WI38 (cell line): ENCODE measurements around the gene UTP3.
A peak's percentile ranks its signal among the peaks of the same experiment; 100 is the strongest.

Experiments
- H3K4me3 ChIP-seq: 2 replicates; pipeline ENCODE4 v1.5.1; 2011; ENCODE audit warnings: low read depth, mild to moderate bottlenecking, control low read depth, low read length
- TF ChIP-seq, protein P1 (sequence below): IDR thresholded peaks from 2 replicates; pipeline ENCODE4 v1.5.1; 2012; ENCODE audit warnings: low read depth, mild to moderate bottlenecking, control low read depth, low read length

UTP3 gene

GRCh38 chr4:70713453-70714078 lies 25.2 kb downstream of the UTP3 start:
- no peak overlapping the region for H3K4me3 ChIP-seq
- TF ChIP-seq, protein P1, sequence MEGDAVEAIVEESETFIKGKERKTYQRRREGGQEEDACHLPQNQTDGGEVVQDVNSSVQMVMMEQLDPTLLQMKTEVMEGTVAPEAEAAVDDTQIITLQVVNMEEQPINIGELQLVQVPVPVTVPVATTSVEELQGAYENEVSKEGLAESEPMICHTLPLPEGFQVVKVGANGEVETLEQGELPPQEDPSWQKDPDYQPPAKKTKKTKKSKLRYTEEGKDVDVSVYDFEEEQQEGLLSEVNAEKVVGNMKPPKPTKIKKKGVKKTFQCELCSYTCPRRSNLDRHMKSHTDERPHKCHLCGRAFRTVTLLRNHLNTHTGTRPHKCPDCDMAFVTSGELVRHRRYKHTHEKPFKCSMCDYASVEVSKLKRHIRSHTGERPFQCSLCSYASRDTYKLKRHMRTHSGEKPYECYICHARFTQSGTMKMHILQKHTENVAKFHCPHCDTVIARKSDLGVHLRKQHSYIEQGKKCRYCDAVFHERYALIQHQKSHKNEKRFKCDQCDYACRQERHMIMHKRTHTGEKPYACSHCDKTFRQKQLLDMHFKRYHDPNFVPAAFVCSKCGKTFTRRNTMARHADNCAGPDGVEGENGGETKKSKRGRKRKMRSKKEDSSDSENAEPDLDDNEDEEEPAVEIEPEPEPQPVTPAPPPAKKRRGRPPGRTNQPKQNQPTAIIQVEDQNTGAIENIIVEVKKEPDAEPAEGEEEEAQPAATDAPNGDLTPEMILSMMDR, result no peak

DNA sequence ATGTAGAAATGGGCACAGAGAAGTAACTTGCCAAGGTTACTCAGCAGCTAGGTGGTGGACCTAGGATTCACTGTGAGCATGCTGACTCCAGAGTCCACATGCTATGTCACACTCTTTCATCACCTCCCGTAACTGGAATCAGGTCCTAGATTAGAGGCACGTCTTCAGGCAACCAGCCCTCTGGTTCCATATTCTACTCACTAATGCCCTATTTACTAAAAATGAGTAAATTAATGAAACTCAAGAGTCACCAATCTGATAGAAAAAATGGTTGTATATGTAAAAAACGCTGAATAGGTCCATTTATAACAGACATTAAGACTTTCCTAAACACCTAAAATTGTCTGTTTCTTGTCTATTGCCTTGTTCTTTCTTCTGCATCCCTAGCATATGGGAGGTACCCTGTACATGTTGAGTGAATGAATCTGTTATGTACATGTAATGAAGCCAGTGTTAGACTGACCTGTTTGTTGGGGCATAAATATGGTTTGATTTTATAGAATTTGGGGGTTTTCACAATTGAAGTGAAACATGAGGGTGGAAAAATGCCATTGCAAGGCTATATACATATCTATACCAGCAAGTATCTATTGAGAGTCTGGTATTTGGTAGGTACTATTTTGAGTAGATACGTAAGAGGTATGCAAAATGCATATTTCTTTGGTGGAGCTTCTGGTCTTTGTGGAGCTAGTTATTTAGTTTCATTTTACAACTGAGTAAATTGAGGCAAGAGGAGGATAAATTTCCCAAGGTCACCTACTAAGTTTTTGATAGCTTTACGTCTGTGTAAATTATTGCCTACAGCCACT lies 26.0 kb downstream of the UTP3 start:
- no peak overlapping the region for H3K4me3 ChIP-seq
- TF ChIP-seq, protein P1, result no peak

- no peak overlapping the region for H3K4me3 ChIP-seq
- TF ChIP-seq, protein P1, result no peak
Observed at GRCh38 chr4:70715097-70715496, 26.8 kb downstream of the UTP3 start.

DNA sequence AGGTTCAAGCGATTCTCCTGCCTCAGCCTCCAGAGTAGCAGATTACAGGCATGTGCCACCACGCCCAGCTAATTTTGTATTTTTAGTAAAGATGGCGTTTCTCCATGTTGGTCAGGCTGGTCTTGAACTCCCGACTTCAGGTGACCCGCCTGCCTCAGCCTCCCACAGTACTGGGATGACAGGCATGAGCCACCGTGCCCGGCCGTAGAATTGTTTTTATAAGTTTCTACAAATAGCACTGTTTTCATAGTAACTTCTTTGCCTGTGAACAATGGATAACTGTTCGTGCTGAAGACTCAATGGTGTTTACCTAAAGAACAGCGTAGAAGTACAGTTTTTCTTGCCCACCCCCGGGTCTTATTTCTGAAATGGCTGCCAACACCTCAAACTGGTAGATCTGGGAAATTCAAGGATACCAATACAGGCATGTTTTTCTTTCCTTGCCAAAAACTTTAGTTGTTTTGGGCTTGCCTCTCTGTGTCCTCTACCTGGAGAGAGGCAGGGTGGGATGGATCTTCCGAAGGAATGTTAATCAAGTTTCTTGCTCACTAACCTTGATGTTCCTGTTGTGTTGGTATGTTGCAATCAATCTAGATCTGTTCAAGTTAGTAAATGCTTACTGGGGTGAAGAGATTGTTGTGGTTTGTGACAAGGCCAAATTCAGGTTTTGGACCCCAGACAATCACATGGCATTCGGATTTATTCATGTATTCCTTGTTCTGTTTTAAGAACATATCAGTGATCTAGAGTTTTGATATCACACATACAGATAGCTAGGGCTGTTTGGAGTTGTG lies 30.7 kb downstream of the UTP3 start:
- no peak overlapping the region for H3K4me3 ChIP-seq
- TF ChIP-seq, protein P1, result no peak

DNA sequence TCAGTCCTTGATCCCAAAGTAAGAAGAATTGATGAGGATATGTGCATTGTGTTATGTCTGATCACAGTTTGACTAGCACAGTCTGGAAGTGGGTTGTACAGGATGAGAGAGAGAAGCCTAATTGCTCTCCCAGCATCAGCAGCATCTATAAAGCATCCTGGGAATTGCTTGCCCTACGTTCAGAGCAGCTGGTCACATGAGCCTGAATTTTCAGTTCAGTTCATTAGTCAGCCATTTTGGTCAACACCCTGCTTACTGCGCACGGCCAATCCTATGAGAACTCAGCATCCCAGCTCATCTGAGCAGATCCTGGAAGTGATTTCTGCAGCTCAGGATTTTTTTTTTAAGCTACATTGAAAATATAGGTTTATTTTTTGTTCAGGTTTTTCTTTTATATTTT lies 33.4 kb downstream of the UTP3 start, which contains the start of gene RUFY3:
Gene RUFY3, plus strand, starts transcription at position 218 of the 400 bp plus-strand sequence. CDS start 610 bp downstream, outside the sequence.
- H3K4me3 ChIP-seq, result peak within 1 kb of the TSS; percentile 56
- TF ChIP-seq, protein P1, result no peak

- peak overlapping the region; percentile 56 for H3K4me3 ChIP-seq
- TF ChIP-seq, protein P1, result no peak
Observed at GRCh38 chr4:70722199-70722791, 34.0 kb downstream of the UTP3 start.
